ENCODE measurements around the gene ARHGEF25.
A peak's percentile ranks its signal among the peaks of the same experiment; 100 is the strongest.
"Not testable (repeated sequence)": the region's sequence is repeated elsewhere in the genome, so short reads cannot be mapped to it uniquely, and the experiment has no call there.

The ARHGEF25 gene

GRCh38 chr12:57607958-57608663 lies 3.1 kb upstream of the ARHGEF25 start:
- no peak for DNase-seq

DNA sequence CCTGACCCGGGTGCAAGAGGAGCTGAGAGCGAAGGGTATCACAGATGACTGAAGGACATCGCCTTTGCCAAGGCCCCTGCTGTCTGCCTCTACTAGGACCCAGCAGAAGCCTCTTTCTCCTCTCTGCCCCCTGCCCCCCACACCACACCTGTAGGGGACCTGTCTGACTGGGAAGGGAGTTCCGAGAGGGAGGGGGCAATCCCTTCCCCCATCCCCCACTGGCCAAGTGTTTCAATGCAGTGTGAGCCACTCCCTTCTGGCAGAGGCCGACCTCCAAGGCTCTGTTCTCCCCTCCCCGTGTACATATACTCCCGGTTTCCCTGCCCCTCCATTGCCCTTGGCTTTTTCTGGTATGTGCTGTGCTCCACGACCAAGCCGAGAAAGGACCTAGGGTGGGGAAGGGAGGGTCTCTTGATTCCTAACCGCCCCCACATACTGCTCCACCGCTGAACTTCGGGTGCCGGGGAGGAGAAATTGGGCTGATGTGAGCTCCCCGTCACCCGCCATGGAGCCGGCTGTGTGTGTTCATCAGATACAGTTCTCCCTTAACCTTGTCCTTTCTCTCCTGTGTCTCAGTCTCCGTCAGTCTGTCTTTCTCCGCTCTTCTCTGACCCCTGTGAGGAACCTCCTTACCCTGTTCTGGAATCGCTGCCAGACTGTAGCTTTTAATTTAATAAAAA lies 2.0 kb upstream of the ARHGEF25 start:
- DNase-seq: no peak

DNA sequence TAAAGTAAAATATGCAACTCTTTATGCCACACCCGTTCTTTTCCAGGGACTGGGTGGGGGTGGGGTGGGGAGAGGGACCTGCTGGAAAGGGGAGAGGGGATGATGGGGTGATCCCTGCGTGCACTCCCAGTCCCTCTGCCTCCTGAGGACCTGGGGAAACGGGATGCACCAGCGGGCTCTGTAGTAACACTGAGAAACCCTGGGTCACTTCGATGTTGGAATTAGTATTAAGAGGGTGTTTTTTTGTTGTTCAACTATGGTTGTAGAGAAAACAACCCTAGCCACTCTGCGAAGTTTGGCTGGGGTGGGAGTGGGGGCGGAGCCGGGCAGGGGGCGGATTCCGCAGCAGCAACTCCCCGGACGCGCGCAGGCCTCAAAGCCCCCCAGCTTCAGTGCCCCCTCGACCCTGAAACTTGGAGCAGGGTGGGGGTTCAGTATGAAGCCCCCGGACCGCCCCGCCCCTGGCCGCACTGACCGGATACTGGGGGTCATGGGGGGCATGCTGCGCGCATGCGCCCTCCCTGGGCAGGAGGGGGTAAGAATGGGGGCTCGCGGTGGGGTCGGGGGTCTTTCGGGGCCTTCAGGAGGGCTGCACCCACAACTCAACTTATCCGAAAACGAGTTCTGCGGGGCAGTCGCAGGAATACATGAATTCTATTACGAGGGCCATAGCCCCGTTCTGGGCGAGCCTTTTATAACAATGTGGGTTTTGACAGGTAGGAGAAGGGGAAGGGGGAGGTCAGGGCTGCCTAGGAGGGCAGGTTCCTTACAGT lies 1.3 kb upstream of the ARHGEF25 start:
- DNase-seq: no peak

- DNase-seq: no peak
Observed at GRCh38 chr12:57610554-57611107, 604 bp upstream of the ARHGEF25 start.

DNA sequence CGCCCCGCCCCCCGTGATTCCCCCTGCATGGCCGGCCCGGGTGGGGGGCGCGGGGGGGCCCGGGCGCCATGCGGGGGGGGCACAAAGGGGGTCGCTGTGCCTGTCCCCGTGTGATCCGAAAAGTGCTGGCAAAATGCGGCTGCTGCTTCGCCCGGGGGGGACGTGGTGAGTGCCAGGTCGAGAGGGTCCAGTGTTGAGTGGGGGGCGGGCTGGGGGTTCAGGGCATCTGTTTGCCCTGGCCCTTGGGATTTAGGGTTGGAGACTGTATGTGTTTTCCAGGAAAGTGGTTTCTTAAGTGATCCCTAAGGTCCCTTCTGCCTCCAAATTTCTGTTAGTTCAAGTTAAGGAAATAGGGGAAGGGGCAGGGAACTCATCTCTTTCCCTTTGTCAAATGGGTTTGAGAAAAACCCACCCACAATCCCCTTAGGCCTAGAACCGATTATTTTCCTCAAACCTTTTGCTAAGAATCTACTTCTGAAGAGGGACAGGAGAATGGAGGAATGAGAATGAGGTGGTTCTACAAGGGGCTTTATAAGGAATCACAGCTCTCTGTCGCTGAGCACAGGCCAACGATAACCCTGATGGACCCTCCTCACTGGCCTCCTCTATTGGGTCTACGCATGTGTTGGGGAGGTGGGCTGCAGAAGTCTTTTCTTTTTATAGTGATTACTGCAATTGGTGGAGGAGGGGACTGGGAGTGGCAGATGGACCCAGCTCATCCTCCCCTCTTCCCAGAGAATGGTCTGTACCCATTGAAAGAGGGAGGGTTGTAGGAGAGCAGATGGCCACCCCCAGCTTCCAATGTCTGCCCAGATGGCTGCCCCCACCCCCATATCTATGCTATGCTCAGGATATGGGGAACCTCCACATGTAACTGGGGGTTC lies 834 bp downstream of the ARHGEF25 start:
- DNase-seq: peak in 13 of 58 donors; percentile 14 to 62 (median 26)

DNA sequence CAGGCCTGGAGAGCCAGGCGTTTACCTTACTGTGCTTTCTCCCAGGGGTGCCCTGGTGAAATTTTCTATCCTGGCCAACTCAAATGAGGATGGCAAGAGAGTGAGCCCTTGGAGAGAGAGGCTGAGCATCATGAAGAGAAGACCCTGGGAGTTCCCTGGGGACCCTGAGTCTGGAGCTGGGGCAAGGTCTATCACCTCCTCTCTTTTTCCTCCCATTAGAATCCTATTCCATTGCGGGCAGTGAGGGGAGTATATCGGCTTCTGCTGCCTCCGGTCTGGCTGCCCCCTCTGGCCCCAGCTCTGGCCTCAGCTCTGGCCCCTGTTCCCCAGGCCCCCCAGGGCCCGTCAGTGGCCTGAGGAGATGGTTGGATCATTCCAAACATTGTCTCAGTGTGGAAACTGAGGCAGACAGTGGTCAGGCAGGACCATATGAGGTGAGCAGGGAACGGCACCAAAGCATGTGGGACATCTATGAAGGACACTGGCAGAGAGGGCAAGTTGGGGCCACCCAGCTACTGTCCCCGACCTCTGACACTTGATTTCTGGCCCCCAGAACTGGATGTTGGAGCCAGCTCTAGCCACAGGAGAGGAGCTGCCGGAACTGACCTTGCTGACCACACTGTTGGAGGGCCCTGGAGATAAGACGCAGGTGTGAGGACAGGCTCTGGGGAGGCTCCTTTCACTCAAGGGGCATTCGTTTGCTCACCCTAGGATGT lies 1.6 kb downstream of the ARHGEF25 start:
- no peak for DNase-seq

DNA sequence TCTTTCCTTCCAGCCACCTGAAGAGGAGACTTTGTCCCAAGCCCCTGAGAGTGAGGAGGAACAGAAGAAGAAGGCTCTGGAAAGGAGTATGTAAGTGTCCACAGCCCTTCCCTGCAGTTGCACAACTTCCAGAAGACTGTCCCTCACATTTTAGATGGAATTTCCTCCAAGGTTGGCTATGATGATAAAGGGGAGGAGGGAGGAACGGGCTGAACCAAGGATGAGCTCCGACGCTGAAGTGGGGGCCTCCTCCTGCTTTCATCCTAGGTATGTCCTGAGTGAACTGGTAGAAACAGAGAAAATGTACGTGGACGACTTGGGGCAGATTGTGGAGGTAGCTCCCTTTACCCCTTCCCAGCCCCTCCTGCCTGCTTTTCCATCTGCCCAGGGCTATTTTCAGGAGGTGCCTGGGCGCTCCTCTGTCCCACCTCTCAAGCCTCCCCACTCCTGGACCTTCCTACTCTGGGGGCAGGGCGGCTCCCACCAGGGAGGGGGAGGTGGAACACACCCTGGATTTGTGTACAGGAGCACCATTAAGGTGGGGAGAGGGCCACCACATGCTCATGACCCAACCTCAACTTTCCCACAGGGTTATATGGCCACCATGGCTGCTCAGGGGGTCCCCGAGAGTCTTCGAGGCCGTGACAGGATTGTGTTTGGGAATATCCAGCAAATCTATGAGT lies 2.3 kb downstream of the ARHGEF25 start:
- DNase-seq: no peak

DNA sequence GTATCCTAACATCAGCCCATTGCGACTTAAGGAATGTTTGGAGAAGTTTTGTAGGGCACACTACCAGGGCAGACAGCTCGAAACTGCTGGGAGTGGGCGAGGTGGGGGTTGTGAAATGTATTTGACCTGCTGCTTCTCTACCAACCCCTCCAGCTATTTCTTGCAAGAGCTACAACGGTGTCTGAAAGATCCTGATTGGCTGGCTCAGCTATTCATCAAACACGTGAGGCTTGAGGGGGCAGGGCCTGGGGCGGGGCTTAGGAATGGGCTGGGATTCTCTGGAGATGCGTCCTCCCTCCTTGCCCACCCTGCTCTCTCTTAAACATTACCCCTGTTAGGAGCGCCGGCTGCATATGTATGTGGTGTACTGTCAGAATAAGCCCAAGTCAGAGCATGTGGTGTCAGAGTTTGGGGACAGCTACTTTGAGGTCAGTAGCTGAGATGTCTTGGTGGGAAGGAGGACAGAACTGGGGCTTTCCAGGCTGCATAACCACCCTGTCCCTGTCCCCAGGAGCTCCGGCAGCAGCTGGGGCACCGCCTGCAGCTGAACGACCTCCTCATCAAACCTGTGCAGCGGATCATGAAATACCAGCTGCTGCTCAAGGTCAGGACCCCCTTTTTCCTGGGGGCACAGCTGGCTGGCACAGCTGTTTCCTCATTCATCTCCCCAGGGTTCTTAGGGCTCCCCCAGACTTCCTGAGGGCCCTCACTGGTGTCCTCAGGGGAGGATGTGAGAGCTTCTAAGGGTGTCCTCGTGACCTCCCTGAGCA lies 3.1 kb downstream of the ARHGEF25 start:
- DNase-seq: peak in 11 of 58 donors; percentile 10 to 31 (median 22)

DNA sequence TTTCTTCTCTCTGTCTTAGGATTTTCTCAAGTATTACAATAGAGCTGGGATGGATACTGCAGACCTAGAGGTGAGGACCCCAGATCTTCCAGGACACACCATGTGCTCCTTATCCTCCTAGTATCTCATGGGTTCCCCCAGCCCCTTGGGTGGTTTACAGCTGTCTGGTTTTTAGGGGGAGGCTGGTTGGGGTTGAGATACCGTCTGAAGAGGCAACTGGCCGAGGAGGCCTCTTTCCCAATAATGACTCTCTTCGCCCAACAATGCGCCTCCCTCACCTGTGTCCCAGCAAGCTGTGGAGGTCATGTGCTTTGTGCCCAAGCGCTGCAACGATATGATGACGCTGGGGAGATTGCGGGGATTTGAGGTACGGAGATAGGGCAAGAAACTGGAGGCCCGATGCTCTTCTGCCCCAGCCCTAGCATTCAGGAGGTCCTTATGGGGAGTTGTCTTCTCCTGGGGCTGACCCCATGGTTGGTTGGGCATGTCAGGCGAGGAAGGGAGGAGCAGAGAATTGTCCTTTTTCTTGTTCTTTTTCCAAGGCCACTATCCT lies 3.8 kb downstream of the ARHGEF25 start:
- DNase-seq: no peak

DNA sequence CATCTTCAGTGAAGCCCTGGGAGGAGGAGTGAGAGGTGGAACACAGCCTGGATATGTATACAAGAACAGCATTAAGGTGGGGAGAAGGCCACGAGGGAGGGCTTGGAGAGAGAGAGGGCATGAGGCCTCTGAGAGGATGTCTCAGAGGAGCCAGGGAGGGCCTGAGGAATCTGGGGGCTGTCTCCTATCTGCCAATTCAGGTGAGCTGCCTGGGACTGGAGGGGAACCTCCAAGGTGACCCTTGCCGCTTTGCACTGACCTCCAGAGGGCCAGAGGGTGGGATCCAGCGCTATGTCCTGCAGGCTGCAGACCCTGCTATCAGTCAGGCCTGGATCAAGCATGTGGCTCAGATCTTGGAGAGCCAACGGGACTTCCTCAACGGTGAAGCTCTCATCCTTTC lies 4.4 kb downstream of the ARHGEF25 start:
- no peak for DNase-seq

DNA sequence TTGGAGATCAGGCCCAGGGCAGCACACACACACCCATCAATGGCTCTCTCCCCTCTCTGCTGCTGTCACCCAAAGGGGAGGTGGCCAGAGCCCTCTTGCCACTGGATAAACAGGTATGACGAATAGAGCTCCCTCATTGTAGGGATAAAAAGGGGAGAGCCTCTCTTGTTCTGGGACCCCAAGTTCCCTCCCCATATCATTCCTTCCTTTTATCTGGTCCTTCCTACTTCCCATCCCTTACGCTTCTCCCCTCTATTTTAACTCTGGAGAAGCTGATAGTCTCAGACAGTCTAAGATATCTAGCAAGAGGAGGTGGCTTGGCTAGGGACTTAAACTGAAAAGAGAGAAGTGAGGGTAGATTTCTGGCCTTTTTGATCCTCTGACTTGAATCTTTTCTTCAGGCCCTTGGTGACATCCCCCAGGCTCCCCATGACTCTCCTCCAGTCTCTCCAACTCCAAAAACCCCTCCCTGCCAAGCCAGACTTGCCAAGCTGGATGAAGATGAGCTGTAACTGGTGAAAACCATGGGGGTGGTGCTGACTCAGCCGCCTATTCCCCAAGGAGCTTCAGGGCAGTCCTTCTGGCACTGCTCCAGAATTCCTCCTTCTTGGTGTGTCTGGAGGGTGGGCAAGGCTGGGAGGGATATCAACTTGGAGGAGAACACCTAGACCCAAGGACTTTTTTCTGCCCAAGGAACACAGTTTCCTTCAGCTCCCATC lies 5.3 kb downstream of the ARHGEF25 start:
- peak in 11 of 58 donors; percentile 16 to 30 (median 23) for DNase-seq

DNA sequence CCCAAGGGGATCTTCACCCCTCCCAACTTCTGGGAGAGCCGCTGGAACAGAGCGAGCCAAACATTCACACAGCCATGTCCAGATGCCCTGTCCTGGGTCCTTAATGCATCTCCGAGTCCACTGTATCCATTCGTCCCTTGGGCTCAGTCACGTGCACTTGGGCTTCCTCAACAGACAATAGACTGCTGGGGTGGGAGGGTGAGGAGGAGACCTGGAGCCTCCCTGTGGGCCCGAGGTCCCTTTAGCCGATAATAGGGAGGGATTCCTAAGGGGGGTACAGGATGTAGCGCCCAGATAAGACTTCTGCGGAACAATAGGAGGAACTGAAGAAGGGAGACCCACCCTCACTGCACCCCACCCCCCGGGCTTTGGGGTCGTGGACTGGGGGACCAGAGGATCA lies 6.7 kb downstream of the ARHGEF25 start:
- DNase-seq: no peak

- not testable (repeated sequence) for DNase-seq
Observed at GRCh38 chr12:57618431-57618830, 7.2 kb downstream of the ARHGEF25 start.

DNA sequence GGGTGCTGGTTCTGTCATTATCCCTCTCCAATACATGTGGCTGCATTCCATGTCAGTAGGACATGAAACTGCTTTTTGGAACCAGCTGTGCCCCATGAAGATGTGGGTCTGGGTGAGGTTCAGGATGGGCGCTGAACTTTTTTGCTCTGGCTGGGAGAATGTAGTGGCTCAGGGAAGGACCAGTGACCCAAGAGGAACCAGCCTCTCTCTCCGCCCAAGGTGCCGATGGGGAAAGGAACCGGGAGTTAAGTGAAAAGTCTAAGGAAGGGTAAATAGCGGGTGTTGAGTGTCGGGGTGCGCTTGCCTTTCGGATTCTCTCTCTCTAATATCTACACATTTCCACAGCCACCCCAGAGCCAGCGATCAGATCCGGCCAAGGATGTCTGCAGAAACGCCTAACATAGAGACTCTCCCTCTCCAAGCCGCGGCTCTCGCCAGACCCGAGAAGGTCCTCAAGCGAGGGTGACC lies 7.8 kb downstream of the ARHGEF25 start:
- no peak for DNase-seq

DNA sequence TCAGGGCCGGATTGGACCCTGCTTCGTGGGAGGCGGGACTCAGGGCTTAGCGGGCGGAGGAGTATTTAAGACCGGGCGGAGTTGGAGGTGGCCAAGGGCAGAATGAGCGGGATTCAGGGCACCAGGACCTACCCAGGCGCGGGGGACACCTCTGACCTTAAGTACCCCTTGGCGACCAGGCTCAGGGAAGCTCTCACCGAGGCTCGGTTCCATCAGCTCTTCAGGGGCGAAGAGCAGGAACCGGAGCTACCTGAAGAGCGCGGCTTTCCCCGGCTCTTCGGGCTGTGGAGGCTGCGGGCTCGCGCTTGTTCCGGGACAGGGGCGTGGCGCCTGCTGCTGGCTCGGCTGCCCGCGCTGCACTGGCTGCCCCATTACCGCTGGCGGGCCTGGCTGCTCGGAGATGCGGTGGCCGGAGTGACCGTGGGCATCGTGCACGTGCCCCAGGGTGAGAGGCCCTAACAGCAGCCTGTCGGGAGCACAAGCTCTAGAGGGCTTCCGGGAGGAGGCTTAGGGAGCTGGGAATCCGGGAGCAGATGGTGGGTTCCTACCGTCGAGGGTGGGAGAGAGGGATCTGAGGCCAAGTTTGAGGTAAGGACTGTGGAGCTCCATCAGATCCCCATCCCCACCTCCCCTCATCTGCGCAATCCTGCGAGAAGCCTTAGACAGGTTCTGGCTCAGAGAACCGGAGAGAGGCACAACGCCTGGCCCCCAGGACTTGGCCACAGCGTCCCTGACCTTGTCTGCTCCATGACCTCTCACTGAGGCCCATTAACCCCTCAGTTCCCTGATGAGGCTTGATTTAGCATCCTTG lies 8.4 kb downstream of the ARHGEF25 start:
- DNase-seq: no peak

GRCh38 chr12:57620245-57620935 lies 9.2 kb downstream of the ARHGEF25 start:
- DNase-seq: no peak

All from anterior cingulate cortex (tissue), 58 donors.